Panc1 (cell line): ENCODE results near the gene PPM1B. TPM values are rescaled to one million over a fixed set of nuclear protein-coding genes. Genes with fewer than 3 reads are reported as not detected.

Experiments used
- ATAC-seq: fragments of 200-7000 bp; cut with Tn5 transposase; 2 replicates; pipeline ENCODE4 v1.9.1; 2020; ENCODE audit warnings: mild to moderate bottlenecking, moderate library complexity
- BruUV-seq: library from RNA; stranded (reverse); fragments of 400-500 nt; replicated peaks from 2 replicates; lab custom pipeline; 2021; lab: Mats Ljungman, UMichigan
- CTCF ChIA-PET: fragments of 300-600 bp; sonication (Branson Sonifier 250); formaldehyde crosslinking; loops from one replicate; lab custom pipeline; 2022; ENCODE audit warnings: antibody characterized with exemption; lab: Charles Lee
- POLR2A ChIA-PET: fragments of 300-600 bp; sonication (Branson Sonifier 250); formaldehyde crosslinking; loops from one replicate; lab custom pipeline; 2022; ENCODE audit warnings: antibody characterized with exemption; lab: Charles Lee
- DNase-seq: peaks from one replicate; pipeline ENCODE4 v3.0.0-alpha.2; 2010; ENCODE audit warnings: low read depth, low spot score
- H3K27ac ChIP-seq: 2 replicates; pipeline ENCODE4 v1.5.1; 2011; ENCODE audit warnings: mild to moderate bottlenecking, low read length, inconsistent platforms
- H3K27me3 ChIP-seq: fragments of 200-500 bp; sonication (Bioruptor generic); 2 replicates; pipeline ENCODE4 v1.6.0; 2014; ENCODE audit warnings: low read length, inconsistent platforms; ENCODE audit not compliant: control insufficient read depth, insufficient read depth
- H3K36me3 ChIP-seq: fragments of 200-500 bp; sonication (Bioruptor generic); 2 replicates; pipeline ENCODE4 v1.5.1; 2014; ENCODE audit warnings: inconsistent platforms, mild to moderate bottlenecking, low read length, moderate library complexity; ENCODE audit not compliant: control insufficient read depth, insufficient read depth
- H3K4me1 ChIP-seq: 2 replicates; pipeline ENCODE4 v1.5.1; 2011; ENCODE audit warnings: inconsistent platforms, mild to moderate bottlenecking, low read length, moderate library complexity; ENCODE audit not compliant: control insufficient read depth, insufficient read depth
- H3K4me3 ChIP-seq, 2 experiments: 2 replicates each; pipeline ENCODE4 v1.5.1; 2011 to 2012; ENCODE audit warnings: low read depth in 2 of 2, low read length in 2 of 2, mild to moderate bottlenecking in 2 of 2, inconsistent platforms in 1 of 2, moderate library complexity in 1 of 2
- H3K9me3 ChIP-seq: fragments of 200-500 bp; sonication (Bioruptor generic); 2 replicates; pipeline ENCODE4 v1.5.1; 2014; ENCODE audit warnings: low read depth, mild to moderate bottlenecking, inconsistent platforms, low read length, moderate library complexity; ENCODE audit not compliant: control insufficient read depth, insufficient read depth
- CTCF ChIP-seq: fragments of 450-650 bp; IDR thresholded peaks from 2 replicates; pipeline ENCODE4 v1.5.1; 2017; ENCODE audit warnings: mild to moderate bottlenecking
- POLR2AphosphoS5 ChIP-seq: IDR thresholded peaks from 2 replicates; pipeline ENCODE4 v1.6.1; 2012; ENCODE audit warnings: mild to moderate bottlenecking, low read depth, low read length, moderate library complexity
- REST ChIP-seq, 2 experiments: IDR thresholded peaks; 2 replicates each; pipeline ENCODE4 v1.6.1; 2011 to 2012; ENCODE audit warnings: low read depth in 2 of 2, control low read depth in 1 of 2, low read length in 1 of 2, mild to moderate bottlenecking in 1 of 2, moderate library complexity in 1 of 2; ENCODE audit not compliant: insufficient read depth in 1 of 2
- SIN3A ChIP-seq: IDR thresholded peaks from 2 replicates; pipeline ENCODE4 v1.6.1; 2012; ENCODE audit warnings: low read depth, mild to moderate bottlenecking, low read length, moderate library complexity, borderline replicate concordance; ENCODE audit not compliant: insufficient read depth
- TCF7L2 ChIP-seq: IDR thresholded peaks from 2 replicates; pipeline ENCODE4 v1.6.1; 2011; ENCODE audit warnings: mild to moderate bottlenecking, low read depth, low read length, inconsistent platforms
- in situ Hi-C: cut with HindIII; loops from 2 replicates; pipeline ENCODE4 v1.10.0; 2016; ENCODE audit warnings: low sequenced_read_pairs, low pct_unique_long_range_greater_than_20kb
- intact Hi-C: fragments of 100-400 bp; cut with micrococcal nuclease; formaldehyde crosslinking; loops from one replicate; pipeline ENCODE4 v1.10.0; 2022; ENCODE audit not compliant: unreplicated experiment
- total RNA-seq: library from RNA; stranded (reverse); gene quantifications from one replicate; pipeline ENCODE4 v1.2.1, GENCODE V29; 2021; ENCODE audit not compliant: unreplicated experiment

PPM1B gene
- total RNA-seq, 1 experiment from 2014 or later = 36.0 TPM

GRCh38 chr2:44135771-44136170 lies 32.9 kb upstream of the PPM1B start:
- ChIA-PET CTCF (no interaction called here), POLR2A (no interaction called here)
- in situ Hi-C loops = no loop called here
- H3K9me3 ChIP-seq = no peaks in the 10 kb centered on the region
- no peaks in the 10 kb centered on the region for H3K27me3 ChIP-seq
- intact Hi-C loops = no loop called here
- H3K4me3 ChIP-seq = no peak overlapping the region
- no peak for TF ChIP-seq REST (IDR thresholded peaks at IDR 0.05; ENCODE audit: insufficient read depth in 1 of 2, low read depth in 2 of 2, low read length in 1 of 2)
- TF ChIP-seq SIN3A = no peak
- no peak for TF ChIP-seq CTCF
- TF ChIP-seq TCF7L2 = no peak
- no peak for TF ChIP-seq POLR2AphosphoS5
- H3K27ac ChIP-seq = no peak overlapping the region
- DNase-seq (no peak), ATAC-seq (no peak)
- H3K4me1 ChIP-seq = no peaks in the 10 kb centered on the region
- no TSS peak for BruUV-seq
- H3K36me3 ChIP-seq = no peaks in the 10 kb centered on the region

GRCh38 chr2:44136252-44136651 lies 32.4 kb upstream of the PPM1B start:
- POLR2A ChIA-PET = no interaction called here
- no peak overlapping the region for H3K4me3 ChIP-seq
- intact Hi-C loops = no loop called here

More at GRCh38 chr2:44136252-44136651, 32.4 kb upstream of the PPM1B start:
- H3K36me3 ChIP-seq = no peaks in the 10 kb centered on the region
- no peaks in the 10 kb centered on the region for H3K9me3 ChIP-seq
- no peaks in the 10 kb centered on the region for H3K4me1 ChIP-seq
- no peak for TF ChIP-seq SIN3A
- no peak for TF ChIP-seq REST (IDR thresholded peaks at IDR 0.05; ENCODE audit: insufficient read depth in 1 of 2, low read depth in 2 of 2, low read length in 1 of 2)
- no peak for TF ChIP-seq POLR2AphosphoS5
- TF ChIP-seq CTCF = no peak
- no peak for TF ChIP-seq TCF7L2
- in situ Hi-C loops = no loop called here
- DNase-seq (no peak), ATAC-seq (no peak)
- no peak overlapping the region for H3K27ac ChIP-seq
- no peaks in the 10 kb centered on the region for H3K27me3 ChIP-seq
- CTCF ChIA-PET = no interaction called here
- BruUV-seq = no TSS peak
